Islet precursor cell (in vitro differentiated cells): ENCODE results near the gene NEMP1.
A peak's percentile ranks its signal among the peaks of the same experiment; 100 is the strongest.

Experiments
- DNase-seq: peaks from one replicate; pipeline ENCODE4 v3.0.0-alpha.2; 2018

Gene NEMP1

DNA sequence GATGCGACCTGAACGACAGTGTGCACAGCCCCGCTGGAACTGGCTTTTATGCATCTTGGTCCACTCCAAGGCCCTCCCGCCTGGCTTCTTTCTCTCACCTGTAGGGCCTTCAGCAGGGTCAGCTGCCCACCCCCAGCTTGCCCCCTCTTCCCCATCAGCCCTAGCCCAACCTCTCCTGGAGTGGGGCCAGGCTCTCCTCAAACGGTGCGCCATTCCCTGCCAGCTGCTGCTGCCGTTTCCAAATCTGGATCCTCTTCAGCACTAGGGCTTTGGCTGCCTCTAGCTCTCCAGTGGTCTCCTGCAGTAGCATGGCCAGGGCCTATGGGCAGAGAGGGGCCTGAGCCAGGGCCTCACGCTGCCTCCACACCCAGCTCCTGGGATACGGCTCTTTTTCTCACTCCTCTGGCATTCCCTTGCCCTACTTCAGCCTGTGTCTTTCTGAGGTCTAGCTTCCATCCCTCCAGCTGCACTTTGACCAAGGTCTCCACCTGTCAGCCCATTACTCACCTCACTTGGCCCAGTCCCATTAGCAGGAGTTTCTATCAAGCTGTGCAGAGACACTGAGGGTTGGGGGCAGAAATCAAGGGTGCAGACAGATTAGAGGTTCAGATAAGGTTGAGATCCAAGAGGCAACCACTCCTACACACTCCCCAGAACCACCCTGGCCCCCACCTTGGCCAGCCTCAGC is 27.6 kb upstream of the NEMP1 start:
- DNase-seq: no peak

DNA sequence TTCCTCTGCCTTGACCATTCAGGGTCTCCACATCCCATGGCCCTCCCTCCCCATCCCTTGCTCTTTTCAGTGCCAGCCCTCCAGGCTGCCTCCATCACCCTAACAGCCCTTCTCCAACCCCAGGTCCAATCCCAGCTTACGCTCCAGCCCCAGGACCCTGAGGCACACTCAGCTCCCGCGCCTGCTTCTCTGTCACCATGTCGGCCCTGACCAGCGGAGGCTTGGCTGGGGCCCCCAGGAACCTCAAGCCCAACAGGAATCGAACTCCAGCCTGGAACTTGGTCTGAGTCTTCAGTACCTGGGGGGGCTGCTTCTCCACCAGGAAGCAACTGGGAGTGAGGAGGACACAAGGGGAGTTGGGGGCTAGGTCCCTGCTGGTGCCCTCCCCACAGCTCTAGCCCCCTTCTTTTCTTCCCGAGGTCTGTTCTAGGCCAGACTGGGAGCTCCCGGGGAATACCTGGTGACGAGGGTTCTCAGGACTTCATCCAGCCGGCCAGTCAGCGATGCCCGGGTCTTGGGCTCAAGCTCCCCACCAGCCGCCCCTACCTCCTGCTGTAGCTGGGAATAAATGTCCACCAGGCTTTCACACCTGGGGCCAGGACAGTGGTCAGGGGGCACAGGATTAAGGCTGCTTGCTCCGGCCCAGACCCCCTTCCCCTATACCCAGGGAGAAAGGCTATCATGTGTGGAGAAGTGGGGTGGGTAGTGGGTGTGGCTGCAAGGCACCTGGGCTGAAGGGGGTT is 26.6 kb upstream of the NEMP1 start:
- DNase-seq: no peak

DNA sequence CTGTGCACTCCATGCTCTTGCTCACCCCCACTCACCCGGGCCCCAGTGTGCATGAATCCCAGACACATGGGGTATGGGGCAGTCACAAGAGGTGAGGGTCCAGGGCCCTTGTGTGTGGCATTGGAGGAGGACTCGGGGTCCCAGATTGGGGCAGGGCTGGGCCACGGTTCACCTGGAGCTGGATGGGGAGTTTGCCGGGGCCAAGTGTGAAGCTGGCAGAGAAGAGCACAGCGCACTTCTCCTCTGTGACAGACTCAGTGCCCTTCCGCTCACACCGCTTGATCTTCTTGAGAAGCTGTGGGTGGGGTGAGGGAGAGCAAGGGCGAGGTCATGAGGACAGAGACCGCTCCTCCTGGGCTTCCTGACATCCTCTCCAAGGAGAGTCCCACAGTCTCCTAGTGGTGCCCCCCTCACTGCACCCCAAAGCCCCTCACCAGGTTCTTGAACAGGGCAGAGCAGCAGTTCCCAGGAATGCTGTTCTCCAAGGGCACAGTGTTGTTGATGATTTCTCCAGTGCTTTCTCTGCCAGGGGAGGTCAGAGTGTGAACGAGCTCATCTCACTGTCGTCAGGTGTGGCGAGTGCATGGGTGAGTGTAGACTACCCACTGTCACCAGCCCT is 25.8 kb upstream of the NEMP1 start:
- DNase-seq: no peak

DNA sequence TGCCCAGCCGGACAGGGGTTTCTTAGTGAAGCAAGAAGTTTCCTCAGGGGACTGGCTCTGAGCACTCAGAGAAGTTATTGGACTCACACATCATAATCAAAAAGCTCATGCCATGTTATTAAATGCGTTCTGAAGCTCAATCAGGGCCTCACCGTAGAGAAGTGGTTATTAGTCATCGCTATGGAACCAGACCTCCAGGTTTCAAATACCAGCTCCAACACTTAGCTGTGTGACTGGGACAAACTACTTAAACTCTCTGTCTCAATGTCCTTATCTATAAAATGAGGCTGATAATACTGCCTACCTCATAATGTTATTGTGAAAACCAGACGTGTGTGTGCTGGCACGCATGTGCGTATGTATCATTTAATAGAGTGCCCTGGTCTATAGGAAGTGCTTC is 25.3 kb upstream of the NEMP1 start:
- DNase-seq: no peak

DNA sequence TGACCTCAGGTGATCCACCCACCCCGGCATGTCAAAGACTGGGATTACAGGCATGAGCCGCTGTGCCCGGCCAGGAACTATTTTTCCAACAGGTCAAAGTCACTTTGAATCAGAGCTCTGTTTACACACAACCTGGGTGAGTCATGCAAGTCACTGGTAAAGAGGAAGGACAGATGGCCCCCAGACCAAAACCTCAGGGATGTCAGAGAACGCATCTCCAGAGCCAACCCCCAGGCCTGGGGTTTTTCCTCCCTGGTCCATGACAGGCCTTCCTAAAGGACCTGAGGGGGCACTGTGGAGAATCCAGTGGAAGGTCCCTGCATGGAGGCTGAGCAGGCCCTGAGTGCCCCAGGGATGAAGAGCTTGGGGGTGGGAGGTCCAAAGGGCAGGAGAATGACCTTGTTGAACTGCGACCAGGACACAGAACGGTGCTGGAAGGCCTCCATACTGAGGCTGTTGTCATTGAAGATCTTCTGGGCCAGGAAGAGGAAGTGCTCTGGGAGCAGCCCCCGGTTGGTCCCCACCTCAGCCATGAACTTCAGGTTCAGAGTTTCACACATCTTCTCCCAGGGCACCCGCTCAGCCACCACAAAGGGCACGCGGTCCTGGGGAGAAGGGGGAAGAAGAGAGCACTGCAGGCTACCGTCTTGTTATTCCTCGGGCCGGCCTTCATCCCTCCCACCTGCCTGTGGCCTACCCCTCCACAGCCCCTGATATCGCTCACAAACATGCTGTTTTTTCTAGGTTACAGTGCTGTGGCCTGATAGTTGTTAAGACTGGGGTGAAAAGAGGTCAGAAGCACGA is 23.5 kb upstream of the NEMP1 start:
- peak; percentile 86 for DNase-seq

DNA sequence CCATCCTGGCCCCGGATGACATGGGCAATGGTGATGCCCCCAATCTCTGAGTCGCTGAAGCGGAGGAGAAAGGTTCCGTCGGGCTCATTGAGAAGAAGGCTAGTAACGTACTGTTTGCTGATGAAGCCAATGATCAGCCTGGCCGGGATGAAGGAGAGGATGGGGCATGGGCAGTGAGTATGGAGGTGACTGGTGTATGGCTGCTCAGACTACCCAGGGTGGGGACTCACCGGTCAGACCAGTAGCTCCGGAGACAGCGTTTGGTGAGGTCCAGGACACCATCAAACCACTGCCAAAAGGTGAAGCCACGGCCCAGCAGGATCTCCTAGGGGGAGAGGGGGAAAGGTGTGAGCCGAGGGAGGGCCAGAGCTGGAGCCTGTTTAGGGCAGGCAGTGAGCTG is 21.2 kb upstream of the NEMP1 start:
- no peak for DNase-seq

DNA sequence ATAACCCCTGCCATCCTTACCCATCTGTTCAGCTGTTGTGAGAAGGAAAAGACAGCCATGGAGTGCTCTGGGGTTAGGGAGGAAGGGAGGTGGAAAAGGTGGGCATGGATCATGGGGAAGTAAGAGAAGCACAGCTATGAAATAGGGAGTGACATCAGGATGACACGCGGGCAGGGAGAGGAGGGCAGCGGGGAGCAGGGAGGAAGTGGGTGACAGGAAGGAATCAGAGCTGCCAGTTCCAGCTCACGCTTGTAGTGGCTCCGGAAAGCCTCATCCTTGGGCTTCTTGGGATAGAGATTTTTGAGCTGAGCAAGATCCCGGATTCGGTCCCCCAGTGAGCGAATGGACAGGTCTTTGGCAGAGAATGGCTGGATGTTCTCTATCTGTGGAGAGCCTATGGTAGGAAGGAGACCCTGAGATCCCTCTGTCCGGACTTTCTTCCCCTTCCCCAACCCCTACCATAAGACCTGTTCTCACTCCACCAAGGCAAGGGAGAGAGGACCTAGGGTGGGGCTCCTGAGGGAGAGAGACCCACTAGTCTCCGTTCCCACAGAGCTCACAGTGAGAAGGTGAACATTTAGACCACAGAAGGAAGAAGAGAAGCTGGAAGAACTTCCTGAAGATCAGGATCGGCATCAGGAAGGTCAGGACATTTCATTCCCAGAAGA is 20.6 kb upstream of the NEMP1 start:
- DNase-seq: no peak

DNA sequence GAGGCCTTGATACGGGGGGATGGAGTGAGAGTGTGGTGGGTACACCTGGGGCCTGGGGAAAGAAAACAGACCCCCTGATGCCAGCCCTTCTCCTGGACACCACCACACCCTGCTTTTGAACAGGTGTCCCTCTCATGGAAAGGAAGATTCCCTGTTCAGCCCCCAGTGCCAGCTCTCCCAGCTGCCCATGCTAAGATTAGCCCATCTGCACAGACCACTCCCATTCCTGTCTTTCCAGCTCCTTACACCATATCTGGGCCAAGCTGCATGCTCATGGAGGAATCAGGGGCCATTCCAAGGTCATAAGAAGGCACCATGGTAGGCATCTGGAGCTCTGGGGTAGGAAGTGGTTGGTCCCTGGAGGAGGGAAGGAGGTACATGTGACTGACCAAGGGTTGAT is 20.0 kb upstream of the NEMP1 start:
- DNase-seq: no peak

DNA sequence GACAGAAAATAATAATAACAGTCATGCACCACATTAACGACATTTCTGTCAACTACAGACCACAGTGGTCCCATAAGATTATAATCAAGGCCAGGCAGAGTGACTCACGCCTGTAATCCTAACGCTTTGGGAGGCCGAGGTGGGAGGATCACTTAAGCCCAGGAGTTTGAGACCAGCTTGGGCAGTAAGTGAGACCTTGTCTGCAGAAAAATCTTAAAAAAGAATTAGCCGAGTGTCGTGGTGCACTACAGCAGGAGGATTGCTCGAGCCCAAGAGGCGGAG is 18.9 kb upstream of the NEMP1 start:
- DNase-seq: no peak

DNA sequence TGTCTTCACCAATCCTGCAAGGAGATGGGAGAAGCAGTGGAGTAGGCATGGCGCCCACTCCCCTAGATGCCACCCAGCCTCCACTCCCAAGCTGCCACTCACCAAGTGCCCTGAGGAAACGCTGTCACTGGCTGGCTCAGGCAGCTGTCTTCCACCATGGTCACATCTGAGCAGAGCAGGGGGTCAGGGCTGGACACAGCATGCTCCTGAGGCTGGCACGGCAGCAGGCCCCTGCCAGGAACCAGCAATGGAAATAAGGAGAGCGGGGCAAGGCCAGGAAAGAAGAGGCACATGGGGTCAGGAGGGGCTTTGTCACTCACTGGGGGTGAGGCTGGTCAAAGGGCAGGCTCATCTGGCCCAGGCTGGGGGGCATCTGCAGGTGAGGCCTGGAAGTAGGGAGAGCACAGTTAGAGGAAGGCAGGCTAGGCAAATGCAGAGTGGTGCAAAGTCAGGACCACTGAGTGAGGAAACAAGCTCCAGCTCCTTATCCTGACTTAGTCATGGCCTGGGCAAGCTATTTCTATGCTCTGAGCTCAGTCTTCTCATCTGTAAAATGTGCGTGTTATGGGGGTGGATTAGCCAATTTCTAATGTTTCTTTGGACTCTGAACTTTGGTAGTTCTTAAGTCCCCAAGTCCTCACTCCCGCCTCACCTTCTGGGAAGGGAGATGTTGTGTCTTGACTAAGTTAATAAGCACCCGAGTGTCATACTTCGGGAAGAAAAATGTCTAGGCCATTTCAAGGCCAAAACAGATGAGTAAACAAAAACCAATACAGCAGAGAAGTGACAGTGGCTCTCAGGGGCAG is 18.4 kb upstream of the NEMP1 start:
- DNase-seq: peak; percentile 54

DNA sequence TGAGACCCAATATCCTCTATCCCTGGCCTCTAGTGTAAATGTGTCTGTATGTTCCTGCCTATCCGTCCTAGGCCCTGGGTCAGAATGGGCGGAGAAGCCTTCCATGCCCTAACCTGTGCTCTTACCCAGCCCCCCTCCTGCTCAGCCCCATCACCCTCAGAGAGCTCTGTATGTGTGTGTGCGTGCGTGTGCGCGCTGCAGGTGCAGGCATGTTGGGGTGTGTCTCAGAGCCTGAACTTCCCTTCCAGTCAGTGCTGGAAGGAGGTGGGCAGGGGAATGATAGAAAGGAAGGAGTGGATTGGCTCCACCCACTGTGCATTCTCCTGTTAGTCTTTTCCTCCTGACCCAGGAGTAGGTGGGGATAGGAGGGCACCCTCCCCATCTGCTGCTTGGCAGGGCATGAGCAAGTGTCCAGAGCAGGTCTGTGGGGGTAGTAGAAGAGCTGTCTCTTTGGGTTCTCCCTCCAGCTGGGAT is 17.5 kb upstream of the NEMP1 start:
- DNase-seq: peak; percentile 65

DNA sequence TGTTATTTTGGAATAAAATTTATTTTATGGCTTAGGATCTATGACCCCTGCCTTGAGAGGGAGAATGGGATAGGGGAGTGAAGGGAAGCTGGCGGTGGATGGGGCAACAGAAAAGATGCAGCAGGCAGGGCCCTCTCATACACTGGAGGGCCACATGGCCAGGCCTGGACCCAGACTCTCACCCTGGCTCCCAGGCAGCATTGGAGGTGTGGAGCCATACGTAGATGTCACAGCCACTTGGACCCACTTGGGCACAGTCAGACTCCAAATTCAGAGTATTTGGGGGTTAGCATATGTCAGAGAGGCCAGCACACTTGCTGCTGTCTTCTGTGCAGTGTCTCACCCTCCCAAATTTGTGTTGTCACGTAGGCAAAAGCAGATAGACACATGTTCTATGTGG is 16.8 kb upstream of the NEMP1 start:
- no peak for DNase-seq

DNA sequence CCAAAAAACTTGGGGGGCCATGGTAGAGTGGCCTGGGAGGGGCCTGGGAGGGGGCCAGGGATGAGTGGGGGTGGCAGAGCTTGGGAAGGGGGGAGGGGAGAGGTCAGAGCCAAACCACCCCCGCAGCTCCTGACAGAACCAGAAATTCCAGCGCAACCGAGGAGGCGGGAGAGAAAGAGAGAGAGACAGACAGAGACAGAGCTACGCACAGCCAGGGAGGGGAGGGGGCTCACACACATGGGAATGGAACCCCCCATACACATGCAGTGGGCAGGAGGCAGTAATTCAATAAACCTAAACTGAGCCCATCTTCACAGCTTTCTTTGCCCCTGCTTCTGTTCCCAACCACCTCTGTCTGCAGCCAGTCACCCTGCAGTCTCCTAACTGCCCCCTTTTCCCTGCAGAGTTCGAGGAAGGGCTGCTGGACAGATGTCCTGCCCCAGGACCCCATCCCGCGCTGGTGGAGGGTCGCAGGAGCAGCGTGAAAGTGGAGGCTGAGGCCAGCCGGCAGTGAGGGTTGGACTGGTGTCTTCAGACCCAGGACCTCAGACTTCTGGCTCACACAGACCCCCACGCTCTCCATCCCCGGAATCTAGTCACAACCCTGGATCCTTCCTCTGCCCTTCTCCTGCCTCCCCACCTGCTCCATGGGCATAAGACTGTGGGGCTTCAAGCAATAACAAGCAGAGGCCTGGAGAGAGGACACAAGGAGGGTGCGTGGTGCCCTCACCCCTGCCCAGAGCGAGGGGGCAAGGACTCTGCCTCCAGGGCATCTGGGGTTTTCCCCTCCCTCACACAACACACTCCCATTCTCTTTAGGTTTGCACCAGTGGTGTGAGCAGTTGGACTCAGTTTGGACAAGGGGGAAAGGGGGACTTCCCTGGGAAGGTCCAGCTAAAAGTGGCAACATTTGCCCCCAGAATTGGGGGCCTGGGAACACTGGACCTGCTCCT is 15.9 kb upstream of the NEMP1 start:
- peak; percentile 56 for DNase-seq

DNA sequence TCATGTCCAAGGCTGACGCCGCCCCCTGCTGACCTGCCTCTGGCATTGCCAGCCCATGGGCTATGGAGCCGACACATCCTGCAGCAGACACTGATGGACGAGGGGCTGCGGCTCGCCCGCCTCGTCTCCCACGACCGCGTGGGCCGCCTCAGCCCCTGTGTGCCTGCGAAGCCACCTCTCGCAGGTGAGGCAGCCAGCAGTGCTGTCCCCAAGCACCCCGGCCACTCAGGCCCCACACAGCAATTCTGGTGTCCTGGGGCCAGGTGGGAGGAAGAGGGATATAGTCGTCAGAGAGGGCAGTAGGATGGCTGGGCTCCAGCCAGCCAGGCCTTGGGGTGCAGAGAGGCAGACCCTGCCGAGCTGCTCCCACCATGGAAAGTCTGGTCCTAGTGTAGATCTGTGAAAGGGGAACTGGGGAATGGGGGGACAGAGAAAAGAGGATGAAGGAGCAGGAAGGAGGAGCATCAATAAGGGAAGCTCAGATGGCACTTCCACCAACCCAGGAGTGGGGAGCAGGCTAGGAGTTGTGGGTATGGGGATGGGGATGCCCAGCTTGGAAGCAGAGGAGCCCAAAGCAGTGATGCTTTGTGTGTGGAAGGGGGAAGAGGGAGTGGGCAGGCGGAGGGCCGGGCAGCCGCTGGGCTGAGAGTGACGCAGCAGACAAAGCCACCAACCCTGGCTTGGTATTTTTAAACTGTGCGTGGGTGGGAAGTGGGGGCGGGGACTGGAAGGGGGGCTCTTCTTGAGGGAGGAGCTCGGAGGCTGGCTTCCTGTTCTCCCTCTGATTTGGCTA is 15.0 kb upstream of the NEMP1 start:
- DNase-seq: peak; percentile 95

DNA sequence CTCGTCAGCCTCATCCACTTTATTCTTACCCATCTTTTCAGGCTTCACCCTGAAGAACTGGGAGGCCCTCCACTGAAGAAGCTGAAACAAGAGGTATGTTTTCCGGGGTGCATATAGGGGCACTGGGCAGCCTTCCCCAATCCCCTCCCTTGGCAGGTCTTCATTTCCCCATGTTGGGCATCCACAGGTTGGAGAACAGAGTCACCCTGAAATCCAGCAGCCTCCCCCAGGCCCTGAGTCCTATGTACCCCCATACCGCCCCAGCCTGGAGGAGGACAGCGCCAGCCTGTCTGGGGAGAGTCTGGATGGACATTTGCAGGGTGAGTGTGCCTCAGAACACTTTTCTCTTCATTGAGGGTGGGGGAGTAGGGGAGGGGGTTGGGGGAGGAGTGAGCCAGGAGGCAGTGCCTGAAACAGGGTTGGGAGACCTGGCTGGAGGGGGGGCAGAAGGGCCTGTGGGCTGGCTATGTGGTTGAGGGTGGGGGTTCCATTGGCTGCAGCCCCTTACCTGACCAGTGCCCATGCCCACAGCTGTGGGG is 14.4 kb upstream of the NEMP1 start:
- no peak for DNase-seq

DNA sequence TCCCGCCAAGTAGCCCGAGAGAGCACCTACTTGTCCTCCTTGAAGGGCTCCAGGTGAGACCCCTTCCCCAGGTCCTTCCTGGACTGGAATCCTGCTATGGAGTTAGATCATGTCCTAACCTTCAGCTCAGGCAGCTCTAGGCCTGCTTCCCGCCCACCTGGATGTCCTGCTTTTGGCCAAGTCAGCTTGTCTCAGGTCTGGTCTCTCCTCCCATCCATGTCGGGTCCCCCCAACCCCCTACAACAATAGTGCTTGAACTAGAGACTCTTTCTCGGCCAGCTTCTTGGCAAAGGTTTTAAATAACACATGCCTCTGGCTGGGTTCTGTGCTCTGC is 13.9 kb upstream of the NEMP1 start:
- peak; percentile 60 for DNase-seq

DNA sequence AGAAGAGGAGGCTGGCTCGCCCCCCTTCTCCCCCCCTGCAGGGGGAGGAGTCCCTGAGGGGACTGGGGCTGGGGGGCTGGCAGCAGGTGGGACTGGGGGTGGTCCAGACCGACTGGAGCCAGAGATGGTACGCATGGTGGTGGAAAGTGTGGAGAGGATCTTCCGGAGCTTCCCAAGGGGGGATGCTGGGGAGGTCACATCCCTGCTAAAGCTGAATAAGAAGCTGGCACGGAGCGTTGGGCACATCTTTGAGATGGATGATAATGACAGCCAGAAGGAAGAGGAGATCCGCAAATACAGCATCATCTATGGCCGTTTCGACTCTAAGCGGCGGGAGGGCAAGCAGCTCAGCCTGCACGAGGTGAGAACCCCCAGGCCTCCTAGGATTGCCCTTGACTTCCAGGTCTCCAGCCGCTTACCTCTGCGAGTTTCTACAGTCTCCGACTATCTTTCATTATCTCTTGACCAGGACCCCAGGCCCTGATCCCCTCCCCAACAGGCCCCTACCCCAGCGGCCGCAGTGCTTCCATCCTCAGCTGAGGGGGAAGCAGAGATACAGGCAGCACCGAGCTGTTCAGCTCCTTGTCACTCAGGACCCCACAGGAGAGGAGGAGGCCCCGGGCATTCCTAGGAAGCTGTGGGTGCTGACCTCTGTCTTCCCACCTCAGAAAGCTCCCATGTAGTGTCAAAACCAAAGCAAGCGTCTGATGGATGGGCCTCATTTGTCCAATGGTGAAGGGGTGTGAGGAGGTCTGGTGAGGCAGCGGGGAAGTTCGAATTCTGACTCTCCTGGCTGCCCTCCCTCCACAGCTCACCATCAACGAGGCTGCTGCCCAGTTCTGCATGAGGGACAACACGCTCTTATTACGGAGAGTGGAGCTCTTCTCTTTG is 13.3 kb upstream of the NEMP1 start:
- peak; percentile 56 for DNase-seq

DNA sequence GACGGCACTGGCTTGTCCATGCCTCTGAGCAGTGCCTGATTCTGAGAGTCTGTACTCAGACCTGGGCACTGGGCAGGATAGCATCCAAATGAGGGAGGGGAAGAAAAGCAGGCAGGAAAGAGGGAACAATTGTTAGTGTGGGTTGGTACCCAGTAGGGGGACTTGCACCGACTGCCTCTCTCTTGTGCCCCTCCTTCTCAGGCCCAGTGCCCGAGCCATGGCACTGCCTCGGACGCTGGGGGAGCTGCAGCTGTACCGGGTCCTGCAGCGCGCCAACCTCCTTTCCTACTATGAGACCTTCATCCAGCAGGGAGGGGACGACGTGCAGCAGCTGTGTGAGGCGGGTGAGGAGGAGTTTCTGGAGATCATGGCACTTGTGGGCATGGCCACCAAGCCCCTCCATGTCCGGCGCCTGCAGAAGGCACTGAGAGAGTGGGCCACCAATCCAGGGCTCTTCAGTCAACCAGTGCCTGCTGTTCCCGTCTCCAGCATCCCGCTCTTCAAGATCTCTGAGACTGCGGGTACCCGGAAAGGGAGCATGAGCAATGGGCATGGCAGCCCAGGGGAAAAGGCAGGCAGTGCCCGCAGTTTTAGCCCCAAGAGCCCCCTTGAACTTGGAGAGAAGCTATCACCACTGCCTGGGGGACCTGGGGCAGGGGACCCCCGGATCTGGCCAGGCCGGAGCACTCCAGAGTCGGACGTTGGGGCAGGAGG is 12.5 kb upstream of the NEMP1 start:
- DNase-seq: peak; percentile 54
